ENCODE results near the gene NQO2. TPM values are rescaled to one million over a fixed set of nuclear protein-coding genes. Genes with fewer than 3 reads are reported as not detected.
"Not testable (repeated sequence)": the region's sequence is repeated elsewhere in the genome, so short reads cannot be mapped to it uniquely, and the experiment has no call there.

The NQO2 gene
- total RNA-seq, 1 donor from 2014 or later = 19.2 TPM

DNA sequence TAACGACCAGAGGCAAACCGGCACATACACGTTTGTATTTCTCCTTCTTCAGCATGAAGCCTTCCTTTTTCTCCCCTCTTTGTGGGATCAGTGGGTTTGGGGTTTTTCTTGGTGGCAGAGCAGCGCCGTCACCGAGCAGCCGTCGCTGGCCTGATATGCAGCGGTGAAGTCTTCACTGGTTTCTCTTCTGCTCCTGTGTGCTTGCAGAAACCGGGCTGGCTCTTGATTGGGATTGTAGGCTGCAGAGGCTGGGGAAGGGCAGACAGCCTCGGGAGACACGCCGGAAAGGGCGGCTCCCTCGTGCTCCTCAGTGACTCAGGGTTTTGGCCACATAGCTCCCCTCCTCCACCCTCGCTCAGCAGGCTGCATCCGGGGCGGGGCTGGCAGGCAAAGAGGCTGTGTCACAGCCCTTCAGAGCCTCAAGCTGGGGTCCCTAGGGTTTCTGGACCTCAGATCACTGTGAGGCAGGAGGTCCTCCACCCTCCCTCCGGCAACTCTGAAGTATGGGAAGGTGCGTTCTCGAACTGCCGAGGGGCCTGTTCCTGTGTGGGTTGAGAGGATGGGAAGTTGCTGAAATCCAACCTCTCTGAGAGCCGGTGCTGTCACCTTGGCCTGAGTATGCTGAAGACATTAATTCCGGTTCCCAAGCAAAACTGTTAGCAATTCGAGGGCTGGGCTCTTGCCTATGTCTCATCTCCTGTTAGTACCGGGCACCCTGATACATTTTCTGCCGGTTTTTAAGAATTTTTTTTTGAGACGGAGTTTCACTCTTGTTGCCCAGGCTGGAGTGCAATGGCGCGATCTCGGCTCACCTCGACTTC, 24.2 kb downstream of the NQO2 start:
- TF ChIP-seq, protein P1, sequence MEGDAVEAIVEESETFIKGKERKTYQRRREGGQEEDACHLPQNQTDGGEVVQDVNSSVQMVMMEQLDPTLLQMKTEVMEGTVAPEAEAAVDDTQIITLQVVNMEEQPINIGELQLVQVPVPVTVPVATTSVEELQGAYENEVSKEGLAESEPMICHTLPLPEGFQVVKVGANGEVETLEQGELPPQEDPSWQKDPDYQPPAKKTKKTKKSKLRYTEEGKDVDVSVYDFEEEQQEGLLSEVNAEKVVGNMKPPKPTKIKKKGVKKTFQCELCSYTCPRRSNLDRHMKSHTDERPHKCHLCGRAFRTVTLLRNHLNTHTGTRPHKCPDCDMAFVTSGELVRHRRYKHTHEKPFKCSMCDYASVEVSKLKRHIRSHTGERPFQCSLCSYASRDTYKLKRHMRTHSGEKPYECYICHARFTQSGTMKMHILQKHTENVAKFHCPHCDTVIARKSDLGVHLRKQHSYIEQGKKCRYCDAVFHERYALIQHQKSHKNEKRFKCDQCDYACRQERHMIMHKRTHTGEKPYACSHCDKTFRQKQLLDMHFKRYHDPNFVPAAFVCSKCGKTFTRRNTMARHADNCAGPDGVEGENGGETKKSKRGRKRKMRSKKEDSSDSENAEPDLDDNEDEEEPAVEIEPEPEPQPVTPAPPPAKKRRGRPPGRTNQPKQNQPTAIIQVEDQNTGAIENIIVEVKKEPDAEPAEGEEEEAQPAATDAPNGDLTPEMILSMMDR (IDR thresholded peaks at IDR 0.05; ENCODE audit: insufficient read depth, low read length, poor library complexity, severe bottlenecking) = no peak
- Histone ChIP-seq H3K27me3 (ENCODE audit: control insufficient read depth, insufficient read depth, low read length) (no peaks in the 10 kb centered on the region), H3K36me3 (ENCODE audit: control insufficient read depth, insufficient read depth, low read length) (no peaks in the 10 kb centered on the region), H3K4me3 (ENCODE audit: low read depth, low read length) (no peak overlapping the region)
- no peak for DNase-seq (ENCODE audit: low read depth)

DNA sequence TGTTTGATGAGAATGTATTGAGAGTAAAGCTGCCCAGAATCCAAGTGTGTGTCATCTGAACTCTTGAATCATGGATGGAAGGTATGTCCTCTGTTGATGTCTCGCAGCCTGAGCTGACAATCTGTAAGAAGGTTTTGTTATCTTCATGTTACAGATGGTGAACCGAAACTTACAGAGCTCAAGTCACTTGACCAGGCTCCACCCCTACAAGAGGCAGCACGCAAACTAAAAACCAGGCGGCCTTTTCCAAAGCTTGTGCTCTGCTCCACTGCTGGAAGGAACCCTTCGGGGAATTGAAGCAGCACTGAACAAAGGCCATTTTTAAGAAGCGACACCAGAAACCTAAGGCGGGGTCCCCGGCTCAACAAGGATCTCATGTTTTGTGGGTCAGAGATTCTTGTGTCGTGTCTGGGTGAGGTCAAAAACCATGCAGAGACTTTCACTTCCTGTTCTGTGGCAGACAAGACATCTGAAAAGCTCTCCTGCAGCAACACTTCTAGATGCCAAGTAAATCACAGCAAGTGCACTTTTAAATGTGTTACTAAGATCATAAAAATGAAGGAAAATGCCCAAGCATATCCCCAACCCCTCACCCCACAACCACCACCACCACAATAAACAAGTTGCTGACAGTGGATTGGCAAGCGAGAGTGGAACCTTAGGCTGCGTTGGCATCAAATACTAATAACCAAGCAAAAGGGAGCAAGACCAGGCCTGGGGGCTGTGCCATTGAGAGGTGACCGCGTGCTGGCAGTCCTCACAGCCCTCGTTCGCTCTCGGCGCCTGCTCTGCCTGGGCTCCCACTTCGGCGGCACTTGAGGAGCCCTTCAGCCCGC, 27.3 kb downstream of the NQO2 start:
- Histone ChIP-seq H3K4me3 (ENCODE audit: low read depth, low read length) (no peak overlapping the region), H3K27me3 (ENCODE audit: control insufficient read depth, insufficient read depth, low read length) (no peaks in the 10 kb centered on the region), H3K36me3 (ENCODE audit: control insufficient read depth, insufficient read depth, low read length) (no peaks in the 10 kb centered on the region)
- TF ChIP-seq, protein P1 (IDR thresholded peaks at IDR 0.05; ENCODE audit: insufficient read depth, low read length, poor library complexity, severe bottlenecking) = no peak
- no peak for DNase-seq (ENCODE audit: low read depth)

DNA sequence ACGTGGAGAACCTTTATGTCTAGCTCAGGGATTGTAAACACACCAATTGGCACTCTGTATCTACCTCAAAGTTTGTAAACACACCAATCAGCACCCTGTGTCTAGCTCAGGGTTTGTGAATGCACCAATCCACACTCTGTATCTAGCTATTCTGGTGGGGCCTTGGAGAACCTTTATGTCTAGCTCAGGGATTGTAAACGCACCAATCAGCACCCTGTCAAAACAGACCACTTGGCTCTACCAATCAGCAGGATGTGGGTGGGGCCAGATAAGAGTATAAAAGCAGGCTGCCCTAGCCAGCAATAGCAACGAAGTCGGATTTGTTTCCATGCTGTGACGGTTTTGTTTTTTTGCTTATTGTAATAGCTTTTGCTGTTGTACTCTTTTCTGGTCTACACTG, 28.5 kb downstream of the NQO2 start:
- not testable (repeated sequence) for H3K4me3 ChIP-seq (ENCODE audit: low read depth, low read length); H3K36me3 ChIP-seq (ENCODE audit: control insufficient read depth, insufficient read depth, low read length); DNase-seq (ENCODE audit: low read depth); H3K27me3 ChIP-seq (ENCODE audit: control insufficient read depth, insufficient read depth, low read length)

DNA sequence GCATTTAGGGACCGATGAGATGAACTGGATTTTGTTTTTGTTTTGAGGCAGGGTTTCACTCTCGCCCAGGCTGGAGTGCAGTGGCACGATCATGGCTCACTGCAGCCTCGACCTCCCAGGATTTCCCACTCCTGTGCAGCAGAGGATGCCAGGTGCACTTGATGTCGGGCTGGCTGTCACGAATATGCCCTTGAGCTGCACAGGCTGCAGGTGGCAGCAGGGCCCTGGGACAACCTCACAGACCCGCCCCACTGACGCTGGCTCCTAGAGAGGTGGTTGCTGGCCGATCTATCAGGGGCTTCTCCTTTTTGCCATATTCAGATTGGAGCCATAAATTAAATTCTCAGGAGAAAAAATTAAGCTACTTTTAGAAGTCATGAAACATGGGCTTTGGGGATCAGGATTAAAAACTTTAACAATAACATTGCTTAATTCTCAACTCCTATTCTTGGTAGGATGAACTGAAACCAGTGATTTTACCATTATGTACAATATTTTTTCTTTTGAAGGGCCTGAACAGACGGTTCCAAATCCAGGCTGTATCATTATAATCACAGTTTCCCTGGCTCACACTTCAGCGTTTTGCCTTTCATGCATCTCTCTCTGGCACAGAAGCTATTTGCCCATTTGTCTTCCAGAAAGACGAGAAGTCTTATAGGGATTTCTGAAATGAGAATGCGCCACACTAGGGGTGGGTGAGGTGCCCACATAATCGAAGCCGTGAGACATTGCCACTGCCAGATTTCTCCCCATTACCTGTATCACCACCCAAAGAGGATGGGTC, 32.4 kb downstream of the NQO2 start:
- Histone ChIP-seq H3K36me3 (ENCODE audit: control insufficient read depth, insufficient read depth, low read length) (no peaks in the 10 kb centered on the region), H3K4me3 (ENCODE audit: low read depth, low read length) (no peak overlapping the region)

DNA sequence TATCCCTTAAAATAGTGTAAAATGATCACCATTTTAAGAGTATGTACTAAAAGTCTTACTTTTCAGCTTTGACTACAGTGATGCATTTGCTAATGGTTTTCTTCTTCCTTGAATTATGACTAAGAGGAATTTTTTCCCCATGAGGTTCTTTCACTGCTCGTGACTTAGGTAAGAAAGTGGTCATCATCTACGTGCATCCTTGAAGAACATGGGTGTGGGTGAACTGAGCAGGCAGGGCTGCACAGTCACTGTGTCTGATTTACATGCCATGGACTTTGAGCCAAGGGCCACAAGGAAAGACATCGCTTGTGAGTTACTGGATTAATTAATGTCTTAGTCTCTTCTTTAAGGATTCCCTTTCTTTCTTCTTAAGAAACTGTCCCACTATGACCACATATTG, 33.3 kb downstream of the NQO2 start:
- TF ChIP-seq, protein P1 (IDR thresholded peaks at IDR 0.05; ENCODE audit: insufficient read depth, low read length, poor library complexity, severe bottlenecking) = no peak
- no peaks in the 10 kb centered on the region for H3K36me3 ChIP-seq (ENCODE audit: control insufficient read depth, insufficient read depth, low read length)
- H3K4me3 ChIP-seq (ENCODE audit: low read depth, low read length) = no peak overlapping the region
- no peak for DNase-seq (ENCODE audit: low read depth)
- no peaks in the 10 kb centered on the region for H3K27me3 ChIP-seq (ENCODE audit: control insufficient read depth, insufficient read depth, low read length)

More for the DNA sequence above, 32.4 kb downstream of the NQO2 start:
- no peak for DNase-seq (ENCODE audit: low read depth)
- no peaks in the 10 kb centered on the region for H3K27me3 ChIP-seq (ENCODE audit: control insufficient read depth, insufficient read depth, low read length)
- TF ChIP-seq, protein P1 (IDR thresholded peaks at IDR 0.05; ENCODE audit: insufficient read depth, low read length, poor library complexity, severe bottlenecking) = no peak

DNA sequence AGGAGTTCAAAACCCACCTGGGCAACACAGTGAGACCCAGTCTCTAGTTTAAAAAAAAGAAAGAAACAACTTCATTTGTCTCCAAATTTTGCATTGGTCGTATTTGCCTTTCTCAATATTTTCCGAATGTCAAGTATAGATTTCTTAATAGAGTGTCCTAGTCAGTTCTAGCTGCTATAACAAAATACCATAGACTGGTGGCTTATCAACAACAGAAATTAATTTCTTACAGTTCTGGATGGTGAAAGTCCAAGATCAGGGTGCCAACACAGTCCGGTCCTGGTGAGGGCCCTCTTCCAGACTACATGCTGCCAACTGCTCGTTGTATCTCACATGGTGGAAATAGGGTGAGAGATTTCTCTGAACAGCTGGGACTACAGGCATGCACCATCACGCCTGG, 34.0 kb downstream of the NQO2 start:
- Histone ChIP-seq H3K27me3 (ENCODE audit: control insufficient read depth, insufficient read depth, low read length) (no peaks in the 10 kb centered on the region), H3K4me3 (ENCODE audit: low read depth, low read length) (no peak overlapping the region), H3K36me3 (ENCODE audit: control insufficient read depth, insufficient read depth, low read length) (no peaks in the 10 kb centered on the region)
- no peak for DNase-seq (ENCODE audit: low read depth)
- TF ChIP-seq, protein P1 (IDR thresholded peaks at IDR 0.05; ENCODE audit: insufficient read depth, low read length, poor library complexity, severe bottlenecking) = no peak

Data from kidney epithelial cell (primary cell).